ENCODE measurements around the gene CDC42EP4.
"Not testable (repeated sequence)": the region's sequence is repeated elsewhere in the genome, so short reads cannot be mapped to it uniquely, and the experiment has no call there.

CDC42EP4 gene

GRCh38 chr17:73343168-73343634 lies 31.4 kb upstream of the CDC42EP4 start:
- DNase-seq (ENCODE audit: low spot score) = peak; percentile 62

GRCh38 chr17:73342541-73343167 lies 30.9 kb upstream of the CDC42EP4 start:
- DNase-seq (ENCODE audit: low spot score) = peak; percentile 68

DNA sequence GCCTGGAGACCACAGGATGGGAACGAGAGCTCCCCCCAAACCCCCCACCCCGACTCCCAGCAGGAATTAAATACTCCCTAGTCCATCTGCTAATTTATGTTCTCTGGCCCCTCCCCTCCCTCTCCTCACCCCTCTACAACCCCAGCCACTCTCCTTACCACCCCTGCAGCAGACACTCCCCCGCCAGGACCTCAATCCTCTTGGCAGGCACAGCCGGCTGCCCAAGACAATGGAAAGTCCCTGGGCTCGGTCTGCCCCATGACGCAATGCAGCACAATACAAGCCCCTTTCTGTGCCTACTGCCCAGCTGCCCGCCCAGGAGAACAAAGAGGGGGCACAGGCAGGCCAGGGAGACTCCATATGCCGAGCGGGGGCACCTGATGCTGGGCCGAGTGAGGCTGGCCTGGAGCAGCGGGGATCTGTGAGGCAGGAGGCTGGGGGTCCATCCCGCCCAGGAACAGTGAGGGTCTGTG lies 30.3 kb upstream of the CDC42EP4 start:
- peak; percentile 94 for DNase-seq (ENCODE audit: low spot score)

DNA sequence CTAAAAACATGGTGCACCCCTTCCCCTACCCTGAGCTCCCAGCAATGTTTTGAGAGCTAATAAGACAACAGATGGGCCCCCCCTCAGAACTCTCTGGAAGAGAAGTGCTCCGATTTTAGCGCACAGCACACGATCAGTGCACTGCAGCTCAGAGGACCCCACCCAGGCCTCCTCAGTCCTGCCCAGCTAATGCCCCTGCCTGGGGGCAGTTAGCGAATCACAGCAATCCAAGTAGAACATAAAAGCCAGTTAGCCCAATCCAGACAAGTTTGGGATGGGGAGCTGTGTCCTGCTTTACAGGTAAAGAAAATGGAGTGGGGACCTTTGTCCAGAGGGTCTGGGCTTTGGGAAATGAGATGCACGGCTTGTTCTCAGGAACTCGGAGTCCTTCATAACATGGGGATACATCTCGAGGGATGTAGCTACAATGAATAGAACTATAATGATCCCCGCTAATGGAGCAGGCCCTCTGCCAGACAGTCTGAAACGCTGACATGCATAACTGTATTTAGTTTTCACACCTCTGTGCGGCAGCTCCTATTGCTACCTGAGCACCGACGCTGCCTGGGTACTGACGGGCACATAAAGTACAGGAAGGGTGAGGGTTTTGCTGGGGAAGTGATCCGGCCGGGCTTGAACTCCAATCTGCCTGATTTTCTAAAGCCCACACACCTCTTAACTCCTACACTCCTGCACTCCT lies 29.7 kb upstream of the CDC42EP4 start:
- DNase-seq (ENCODE audit: low spot score) = no peak

DNA sequence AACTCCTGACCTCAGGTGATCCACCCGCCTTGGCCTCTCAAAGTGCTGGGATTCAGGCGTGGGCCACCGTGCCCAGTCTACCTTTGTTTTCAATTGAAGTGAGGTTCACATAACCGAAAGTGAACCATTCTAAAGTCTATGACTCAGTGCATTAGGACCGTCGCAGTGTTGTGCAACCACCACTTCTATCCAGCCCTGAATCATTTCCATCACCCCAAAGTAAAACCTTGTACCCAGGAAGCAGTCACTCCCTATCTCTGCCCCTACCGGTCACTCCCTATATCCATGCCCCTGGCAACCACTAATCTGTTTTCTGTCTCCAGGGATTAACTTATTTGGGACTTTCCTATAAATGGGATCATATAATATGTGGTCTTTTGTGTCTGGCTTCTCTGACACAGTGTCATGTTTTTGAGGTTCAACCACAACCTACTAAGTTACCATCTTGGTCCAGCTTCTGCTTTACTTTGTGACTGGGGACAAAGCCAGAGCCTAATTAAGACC lies 28.3 kb upstream of the CDC42EP4 start:
- peak; percentile 94 for DNase-seq (ENCODE audit: low spot score)

- no peak for DNase-seq (ENCODE audit: low spot score)
Measured at GRCh38 chr17:73338566-73339197, 26.9 kb upstream of the CDC42EP4 start.

DNA sequence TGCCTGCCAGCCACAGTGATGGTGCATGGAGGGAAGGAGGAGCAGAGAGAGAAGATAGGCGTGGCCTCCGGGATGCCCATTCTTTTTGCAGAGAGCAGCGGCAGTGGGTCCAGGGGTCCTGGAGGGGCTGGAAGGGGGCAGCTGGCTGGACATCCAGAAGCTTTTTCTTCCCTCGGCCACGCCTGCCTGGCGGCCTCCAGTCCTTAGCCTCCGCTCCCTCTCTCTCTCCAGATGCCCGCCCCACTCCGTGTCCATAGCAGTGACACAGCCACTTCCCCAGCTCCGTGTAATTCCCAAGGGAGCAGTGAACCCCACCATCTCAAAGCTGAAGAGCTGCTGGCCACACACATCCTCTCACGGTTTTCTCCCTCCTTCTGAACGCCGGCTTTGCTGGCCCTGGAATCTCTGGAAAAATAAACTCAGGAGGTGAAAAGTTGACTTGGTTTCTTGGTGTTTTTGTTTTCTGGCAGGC lies 26.3 kb upstream of the CDC42EP4 start:
- DNase-seq (ENCODE audit: low spot score) = no peak

GRCh38 chr17:73337330-73337710 lies 25.5 kb upstream of the CDC42EP4 start:
- DNase-seq (ENCODE audit: low spot score) = no peak

- DNase-seq (ENCODE audit: low spot score) = no peak
Measured at GRCh38 chr17:73336408-73337329, 24.9 kb upstream of the CDC42EP4 start.

- DNase-seq (ENCODE audit: low spot score) = no peak
Measured at GRCh38 chr17:73335591-73336407, 24.0 kb upstream of the CDC42EP4 start.

- DNase-seq (ENCODE audit: low spot score) = no peak
Measured at GRCh38 chr17:73334771-73335513, 23.1 kb upstream of the CDC42EP4 start.

GRCh38 chr17:73333445-73333844 lies 21.6 kb upstream of the CDC42EP4 start:
- not testable (repeated sequence) for DNase-seq (ENCODE audit: low spot score)

- DNase-seq (ENCODE audit: low spot score) = no peak
Measured at GRCh38 chr17:73331060-73331459, 19.3 kb upstream of the CDC42EP4 start.

- DNase-seq (ENCODE audit: low spot score) = no peak
Measured at GRCh38 chr17:73327676-73328075, 15.9 kb upstream of the CDC42EP4 start.

GRCh38 chr17:73325527-73325842 lies 13.7 kb upstream of the CDC42EP4 start:
- DNase-seq (ENCODE audit: low spot score) = no peak

- no peak for DNase-seq (ENCODE audit: low spot score)
Measured at GRCh38 chr17:73324711-73325526, 13.1 kb upstream of the CDC42EP4 start.

GRCh38 chr17:73324160-73324475 lies 12.3 kb upstream of the CDC42EP4 start:
- no peak for DNase-seq (ENCODE audit: low spot score)

DNA sequence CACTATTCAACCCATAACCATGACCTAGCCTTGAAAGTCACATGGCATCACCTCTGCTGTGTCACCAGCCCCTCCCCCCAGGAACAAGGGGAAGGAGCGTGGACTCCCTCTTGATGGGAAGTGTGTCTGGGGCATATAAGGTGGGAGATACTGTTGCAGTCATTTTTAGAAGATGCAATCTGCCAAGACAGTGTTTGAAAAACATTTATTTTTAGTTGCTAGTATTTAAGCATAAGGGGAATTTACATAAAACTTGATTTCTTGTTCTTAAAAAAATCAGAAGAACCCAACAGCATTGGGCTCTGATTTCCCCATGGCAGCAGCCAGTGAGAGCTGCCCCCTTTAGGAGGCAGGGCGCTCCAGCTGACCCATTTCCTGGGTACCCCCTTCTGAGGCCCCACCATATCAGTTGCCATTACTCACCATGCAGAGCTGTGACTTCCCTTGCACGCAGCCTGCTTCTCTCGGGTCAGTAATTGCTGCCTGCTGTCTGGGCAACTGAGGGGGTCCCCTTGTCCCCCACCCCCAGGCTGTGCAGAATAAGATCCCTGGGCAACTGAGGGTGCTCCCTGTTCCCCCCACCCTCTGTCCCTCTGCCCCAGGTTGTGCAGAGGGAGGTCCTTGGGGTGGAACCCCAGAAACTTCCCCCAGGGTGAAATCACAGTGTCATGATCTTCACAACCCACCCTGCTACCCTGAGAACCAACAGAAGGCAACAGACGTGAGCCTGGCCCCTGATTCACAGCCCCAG lies 11.8 kb upstream of the CDC42EP4 start:
- no peak for DNase-seq (ENCODE audit: low spot score)

Data from kidney tubule cell (primary cell).